Non-pigmented ciliary epithelial cell (primary cell): Measurements from ENCODE around the gene AKAP13.

Experiments
- DNase-seq: peaks from one replicate; pipeline ENCODE4 v3.0.0-alpha.2; 2010; ENCODE audit warnings: low read depth

Gene AKAP13

GRCh38 chr15:85386261-85386660 is 5.9 kb downstream of the AKAP13 start:
- no peak for DNase-seq

GRCh38 chr15:85388566-85389305 is 8.3 kb downstream of the AKAP13 start:
- no peak for DNase-seq

- DNase-seq: no peak
Measured at GRCh38 chr15:85389306-85389650, 8.9 kb downstream of the AKAP13 start.

GRCh38 chr15:85389772-85390171 is 9.4 kb downstream of the AKAP13 start:
- no peak for DNase-seq

- DNase-seq: no peak
Measured at GRCh38 chr15:85393210-85393609, 12.8 kb downstream of the AKAP13 start.

- no peak for DNase-seq
Measured at GRCh38 chr15:85394554-85395333, 14.3 kb downstream of the AKAP13 start.

GRCh38 chr15:85396554-85396953 is 16.2 kb downstream of the AKAP13 start:
- DNase-seq: no peak

GRCh38 chr15:85397151-85397550 is 16.7 kb downstream of the AKAP13 start:
- no peak for DNase-seq

- DNase-seq: no peak
Measured at GRCh38 chr15:85397926-85398325, 17.5 kb downstream of the AKAP13 start.

- DNase-seq: no peak
Measured at GRCh38 chr15:85398822-85399221, 18.4 kb downstream of the AKAP13 start.

- no peak for DNase-seq
Measured at GRCh38 chr15:85399627-85400026, 19.2 kb downstream of the AKAP13 start.

GRCh38 chr15:85400606-85401005 is 20.2 kb downstream of the AKAP13 start:
- DNase-seq: no peak

- DNase-seq: no peak
Measured at GRCh38 chr15:85401108-85401774, 20.8 kb downstream of the AKAP13 start.

GRCh38 chr15:85402195-85402881 is 21.9 kb downstream of the AKAP13 start:
- DNase-seq: peak; percentile 48

GRCh38 chr15:85403745-85404144 is 23.3 kb downstream of the AKAP13 start:
- no peak for DNase-seq

- no peak for DNase-seq
Measured at GRCh38 chr15:85404176-85404917, 23.9 kb downstream of the AKAP13 start.

- no peak for DNase-seq
Measured at GRCh38 chr15:85404918-85405866, 24.8 kb downstream of the AKAP13 start.

- DNase-seq: no peak
Measured at GRCh38 chr15:85406916-85407315, 26.5 kb downstream of the AKAP13 start.

GRCh38 chr15:85407421-85408269 is 27.2 kb downstream of the AKAP13 start:
- peak; percentile 78 for DNase-seq
